ENCODE data around the gene COP1.
"Not testable (repeated sequence)": the region's sequence is repeated elsewhere in the genome, so short reads cannot be mapped to it uniquely, and the experiment has no call there.

COP1 gene

DNA sequence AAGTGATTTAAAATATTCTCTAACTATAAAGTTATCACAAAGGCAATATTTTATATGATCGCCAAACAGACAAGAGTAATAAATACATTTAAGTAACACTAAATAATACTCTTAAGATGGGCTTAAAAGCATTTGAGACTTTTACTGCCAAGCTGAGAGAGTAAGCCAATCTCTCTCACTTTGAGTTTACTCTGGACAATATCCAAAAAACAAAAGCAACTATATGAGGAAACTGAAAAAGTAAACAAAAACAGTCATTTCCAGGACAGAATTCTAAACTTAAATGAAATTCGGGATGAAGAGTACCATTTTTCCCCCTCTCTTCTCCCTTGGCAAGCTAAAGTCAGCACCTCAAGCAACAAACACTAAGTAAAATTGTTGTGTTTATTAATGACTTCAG, 173.2 kb downstream of the COP1 start:
- DNase-seq (ENCODE audit: low read depth, low spot score) = no peak
- ChIA-PET CTCF (no interaction called here), POLR2A (no interaction called here)
- TF ChIP-seq, protein P1, sequence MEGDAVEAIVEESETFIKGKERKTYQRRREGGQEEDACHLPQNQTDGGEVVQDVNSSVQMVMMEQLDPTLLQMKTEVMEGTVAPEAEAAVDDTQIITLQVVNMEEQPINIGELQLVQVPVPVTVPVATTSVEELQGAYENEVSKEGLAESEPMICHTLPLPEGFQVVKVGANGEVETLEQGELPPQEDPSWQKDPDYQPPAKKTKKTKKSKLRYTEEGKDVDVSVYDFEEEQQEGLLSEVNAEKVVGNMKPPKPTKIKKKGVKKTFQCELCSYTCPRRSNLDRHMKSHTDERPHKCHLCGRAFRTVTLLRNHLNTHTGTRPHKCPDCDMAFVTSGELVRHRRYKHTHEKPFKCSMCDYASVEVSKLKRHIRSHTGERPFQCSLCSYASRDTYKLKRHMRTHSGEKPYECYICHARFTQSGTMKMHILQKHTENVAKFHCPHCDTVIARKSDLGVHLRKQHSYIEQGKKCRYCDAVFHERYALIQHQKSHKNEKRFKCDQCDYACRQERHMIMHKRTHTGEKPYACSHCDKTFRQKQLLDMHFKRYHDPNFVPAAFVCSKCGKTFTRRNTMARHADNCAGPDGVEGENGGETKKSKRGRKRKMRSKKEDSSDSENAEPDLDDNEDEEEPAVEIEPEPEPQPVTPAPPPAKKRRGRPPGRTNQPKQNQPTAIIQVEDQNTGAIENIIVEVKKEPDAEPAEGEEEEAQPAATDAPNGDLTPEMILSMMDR (IDR thresholded peaks at IDR 0.05; ENCODE audit: insufficient read depth, low read length, missing control alignments) = no peak
- H3K4me3 ChIP-seq (ENCODE audit: low read depth, low read length) = no peak overlapping the region

DNA sequence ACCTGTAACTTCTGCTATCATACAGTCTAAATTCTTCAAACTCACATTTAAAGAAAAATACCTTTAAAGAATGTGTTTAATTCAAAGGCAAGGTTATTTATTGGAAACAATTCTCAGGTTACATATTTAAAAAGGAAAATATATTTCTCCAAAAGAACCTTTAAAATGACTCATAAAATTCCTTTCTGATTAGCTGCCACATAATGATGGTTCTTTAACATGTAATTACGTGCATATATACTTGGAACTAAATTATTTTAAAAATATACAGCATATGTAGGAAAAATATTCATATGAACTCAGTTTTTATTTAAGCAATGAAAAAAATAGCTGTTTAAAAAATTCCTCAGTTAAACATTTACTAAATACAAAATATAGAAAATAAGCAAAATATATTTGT, 173.6 kb downstream of the COP1 start:
- ChIA-PET POLR2A (no interaction called here), CTCF (no interaction called here)
- TF ChIP-seq, protein P1 (IDR thresholded peaks at IDR 0.05; ENCODE audit: insufficient read depth, low read length, missing control alignments) = no peak

DNA sequence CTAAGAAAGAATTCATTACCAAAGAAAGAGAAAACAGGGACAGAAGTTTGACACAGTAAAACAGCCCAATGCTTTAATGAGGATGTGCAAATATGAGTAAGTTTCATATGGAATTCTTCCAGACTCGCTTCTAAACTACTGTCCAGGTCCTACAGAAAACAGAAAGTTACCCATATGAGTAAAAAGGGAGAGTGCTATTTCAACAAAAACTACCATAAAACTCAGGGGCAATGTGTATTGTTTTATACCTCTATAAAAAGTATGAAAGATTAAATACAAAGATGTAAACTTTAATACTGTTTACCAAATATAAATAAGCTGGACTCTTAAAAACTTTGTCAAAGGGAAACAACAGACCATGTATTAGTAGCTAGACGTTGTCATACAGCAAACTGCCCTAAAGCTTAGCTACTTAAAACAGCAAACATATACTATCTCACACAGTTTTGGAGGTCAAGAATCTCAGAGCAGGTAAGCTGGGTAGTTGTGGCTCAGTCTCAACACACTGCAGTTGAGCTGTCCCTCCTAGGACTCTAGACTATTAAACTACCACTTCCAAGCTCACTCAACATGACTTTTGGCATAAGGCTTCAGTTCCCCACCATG, 174.9 kb downstream of the COP1 start:
- ChIA-PET CTCF (no interaction called here), POLR2A (no interaction called here)
- TF ChIP-seq, protein P1 (IDR thresholded peaks at IDR 0.05; ENCODE audit: insufficient read depth, low read length, missing control alignments) = no peak
- H3K4me3 ChIP-seq (ENCODE audit: low read depth, low read length) = no peak overlapping the region
- no peak for DNase-seq (ENCODE audit: low read depth, low spot score)

More for the DNA sequence above, 173.6 kb downstream of the COP1 start:
- no peak overlapping the region for H3K4me3 ChIP-seq (ENCODE audit: low read depth, low read length)
- no peak for DNase-seq (ENCODE audit: low read depth, low spot score)

DNA sequence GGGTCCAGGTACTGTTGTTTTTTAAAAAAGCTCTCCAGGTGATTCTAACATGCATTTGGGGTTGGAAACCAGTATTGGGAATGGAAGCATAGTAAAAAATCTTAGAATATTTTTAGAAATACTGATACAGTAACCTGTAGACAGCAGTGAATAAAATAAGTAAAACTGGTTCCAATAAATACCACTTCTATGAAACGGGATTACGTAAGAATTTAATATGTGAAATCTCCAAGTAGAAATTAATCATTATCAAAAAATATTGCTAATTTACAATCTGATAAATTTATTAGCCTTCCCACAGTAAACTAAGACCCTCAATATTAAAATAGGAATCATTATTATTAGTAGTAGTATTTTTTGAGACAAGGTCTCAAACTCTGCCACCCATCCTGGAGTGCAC, 177.5 kb downstream of the COP1 start:
- TF ChIP-seq, protein P1 (IDR thresholded peaks at IDR 0.05; ENCODE audit: insufficient read depth, low read length, missing control alignments) = no peak
- H3K4me3 ChIP-seq (ENCODE audit: low read depth, low read length) = no peak overlapping the region
- DNase-seq (ENCODE audit: low read depth, low spot score) = no peak
- ChIA-PET CTCF (no interaction called here), POLR2A (no interaction called here)

DNA sequence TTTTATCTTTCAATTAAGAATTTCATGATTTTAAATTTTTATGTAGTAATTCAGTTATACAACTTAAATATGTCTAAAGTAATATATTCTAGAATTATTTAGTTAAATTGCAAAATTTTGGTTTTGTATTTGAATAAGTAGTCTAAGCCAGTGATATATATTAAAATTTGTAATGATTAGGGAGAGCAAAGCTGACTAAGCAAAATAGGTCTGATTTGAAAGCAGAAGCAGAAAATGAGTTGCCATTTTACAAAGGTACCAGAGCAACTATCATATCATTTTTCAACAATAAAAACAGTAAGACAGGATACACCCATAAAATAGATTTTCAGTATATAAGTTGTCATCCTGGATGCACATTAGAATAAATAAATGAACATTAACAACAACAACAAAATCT, 177.9 kb downstream of the COP1 start:
- TF ChIP-seq, protein P1 (IDR thresholded peaks at IDR 0.05; ENCODE audit: insufficient read depth, low read length, missing control alignments) = no peak
- ChIA-PET POLR2A (no interaction called here), CTCF (no interaction called here)
- no peak overlapping the region for H3K4me3 ChIP-seq (ENCODE audit: low read depth, low read length)
- DNase-seq (ENCODE audit: low read depth, low spot score) = no peak

DNA sequence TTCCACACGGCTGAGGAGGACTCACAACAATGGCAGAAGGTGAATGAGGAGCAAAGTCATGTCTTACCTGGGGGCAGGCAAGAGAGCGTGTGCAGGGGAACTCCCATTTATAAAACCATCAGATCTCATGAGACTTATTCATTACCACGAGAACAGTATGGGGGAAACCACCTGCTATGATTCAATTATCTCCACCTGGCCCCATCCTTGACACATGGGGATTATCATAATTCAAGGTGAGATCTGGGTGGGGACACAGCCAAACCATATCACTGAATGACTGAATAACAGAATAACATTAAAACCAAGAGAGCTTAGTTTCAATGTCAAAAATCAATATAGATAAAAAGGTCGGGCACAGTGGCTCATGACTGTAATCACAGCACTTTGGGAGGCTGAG, 179.2 kb downstream of the COP1 start:
- CTCF ChIA-PET; DNase-seq (ENCODE audit: low read depth, low spot score); POLR2A ChIA-PET; H3K4me3 ChIP-seq (ENCODE audit: low read depth, low read length): not testable (repeated sequence)

DNA sequence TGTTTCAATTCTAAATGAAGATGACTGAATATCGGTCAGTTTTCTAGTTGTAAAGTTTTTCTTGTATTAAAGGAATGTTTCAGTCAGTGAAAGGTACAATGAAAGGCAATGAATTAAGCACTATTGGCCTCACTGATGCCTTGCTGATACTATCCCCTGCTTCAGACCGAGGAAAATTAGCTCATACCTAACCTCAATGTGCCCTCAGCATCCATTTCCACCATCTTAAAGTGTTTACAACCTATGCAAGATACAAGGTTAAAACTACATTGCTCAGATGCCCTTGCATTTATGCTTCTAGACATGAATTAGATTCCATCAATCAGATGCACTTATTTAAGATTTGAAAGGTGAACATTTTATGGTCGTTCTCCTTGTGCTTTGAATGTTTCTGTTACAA, 184.5 kb downstream of the COP1 start:
- ChIA-PET CTCF (no interaction called here), POLR2A (no interaction called here)
- TF ChIP-seq, protein P1 (IDR thresholded peaks at IDR 0.05; ENCODE audit: insufficient read depth, low read length, missing control alignments) = no peak
- no peak overlapping the region for H3K4me3 ChIP-seq (ENCODE audit: low read depth, low read length)
- no peak for DNase-seq (ENCODE audit: low read depth, low spot score)
